Stimulated activated CD8-positive, alpha-beta memory T cell treated with anti-CD3 and anti-CD28 coated beads, Interleukin-15, amount 100 ng/mL, for 24 hours (primary cell): ENCODE data around the gene CPNE1.
"Not testable (repeated sequence)": the region's sequence is repeated elsewhere in the genome, so short reads cannot be mapped to it uniquely, and the experiment has no call there.

Experiments
- DNase-seq: peaks from one replicate; pipeline ENCODE4 v3.0.0-alpha.2; 2020; ENCODE audit warnings: low read depth

The CPNE1 gene

DNA sequence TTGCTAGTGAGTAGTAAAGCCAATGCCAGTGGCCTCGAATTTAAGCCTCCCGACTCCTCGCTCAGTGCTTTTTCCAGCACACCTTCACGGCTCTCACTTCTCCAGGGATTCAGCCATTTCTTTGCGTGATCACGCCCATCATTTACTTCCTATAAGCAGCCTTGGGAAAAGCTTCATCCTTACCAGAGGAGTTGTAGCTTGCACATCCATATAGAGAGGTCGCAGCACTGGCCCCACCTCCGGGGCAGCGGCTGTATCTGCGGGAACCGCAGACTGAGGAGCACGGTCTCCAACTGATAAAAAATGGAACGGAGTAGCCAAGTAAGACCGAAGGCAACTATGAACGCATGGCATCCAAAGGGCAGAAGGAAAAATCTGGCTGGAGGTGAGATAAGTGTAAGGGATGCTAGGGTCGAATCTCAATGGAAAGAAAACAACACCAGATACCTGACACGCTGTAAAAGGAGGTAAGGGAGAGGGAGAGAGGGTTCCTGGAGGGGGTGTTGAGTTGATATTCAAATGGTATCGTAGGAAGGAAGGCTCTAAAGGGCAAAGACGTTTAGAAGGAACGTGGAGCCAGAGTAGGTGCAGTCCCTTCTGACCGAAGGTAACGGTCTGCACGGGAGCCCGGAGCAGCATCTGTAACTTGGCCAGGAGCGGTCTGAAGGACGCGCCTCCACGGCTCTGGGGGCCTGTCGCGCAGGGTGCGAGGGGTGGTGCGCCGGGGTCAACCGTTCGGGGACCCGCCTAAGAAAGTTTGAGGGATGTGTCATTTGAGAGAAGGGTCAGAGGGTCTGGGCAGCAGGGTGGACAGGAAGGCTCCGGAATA is 33.8 kb upstream of the CPNE1 start:
- DNase-seq = no peak

DNA sequence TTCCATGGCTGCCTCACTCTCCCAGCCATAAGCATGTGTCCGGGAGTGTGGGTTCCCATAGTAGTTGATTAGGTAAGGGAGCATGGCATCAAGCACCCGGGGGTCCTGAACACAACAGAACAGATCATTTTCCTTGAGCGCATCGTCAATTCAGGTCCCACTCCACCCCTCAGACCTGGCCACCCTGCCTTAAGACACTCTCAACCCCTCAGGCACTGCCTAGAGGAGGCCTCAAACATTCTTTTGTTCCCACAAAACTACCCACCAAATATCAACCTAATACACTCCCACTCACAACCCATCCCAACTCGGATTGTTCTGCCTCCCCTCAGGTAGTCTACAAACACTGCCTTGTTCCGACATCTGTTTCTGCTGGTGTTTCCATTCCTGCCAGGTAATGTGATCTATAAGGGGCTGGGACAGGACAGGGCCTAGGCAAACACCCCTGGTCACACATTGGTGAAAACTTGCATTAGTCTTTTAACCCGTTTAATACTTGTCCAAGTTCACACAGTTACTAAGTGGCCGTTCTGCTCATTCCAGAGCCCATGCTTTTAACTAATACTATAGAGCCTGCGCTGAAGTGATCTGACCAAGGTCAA is 33.1 kb upstream of the CPNE1 start:
- no peak for DNase-seq

DNA sequence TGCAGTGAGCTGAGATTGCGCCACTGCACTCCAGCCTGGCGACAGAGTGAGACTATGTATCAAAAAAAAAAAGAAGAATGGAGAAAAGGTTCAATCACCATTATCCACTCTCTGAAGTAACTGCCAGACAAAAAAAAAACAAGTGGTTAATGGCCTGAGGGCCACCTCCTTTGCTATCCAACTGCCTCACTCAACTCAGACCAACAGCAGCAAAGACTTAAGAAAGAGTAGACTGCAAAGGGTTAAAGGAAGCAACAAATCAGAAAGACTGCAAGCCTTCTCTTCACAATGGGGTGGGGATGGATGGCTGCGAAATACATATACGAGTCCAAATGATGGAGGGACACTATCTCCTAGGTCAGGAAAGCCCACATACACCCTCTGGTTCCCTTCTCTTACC is 31.3 kb upstream of the CPNE1 start:
- no peak for DNase-seq

DNA sequence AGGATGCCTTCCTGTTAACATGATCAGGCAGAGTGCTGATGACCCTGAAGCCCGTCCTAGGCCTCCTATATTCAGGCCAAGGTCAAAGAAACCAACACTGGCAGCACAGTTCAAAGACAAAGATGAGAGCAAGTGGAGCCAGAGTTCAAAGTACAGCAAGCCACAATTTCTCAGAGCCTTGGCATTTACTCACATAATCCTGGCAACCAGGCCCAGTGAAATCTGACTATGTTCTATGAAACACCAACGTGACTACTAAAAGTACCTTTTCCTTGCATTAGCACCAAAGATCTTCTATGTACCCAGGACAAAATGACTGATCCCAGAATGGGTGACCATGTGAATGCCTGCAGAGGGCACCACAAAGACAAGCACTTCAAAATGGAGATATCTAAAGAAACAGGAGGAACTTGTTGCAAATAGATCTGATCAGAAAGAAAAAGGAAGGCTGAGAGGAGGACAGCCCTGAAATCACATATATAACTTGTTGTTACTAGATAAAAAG is 30.6 kb upstream of the CPNE1 start:
- no peak for DNase-seq

DNA sequence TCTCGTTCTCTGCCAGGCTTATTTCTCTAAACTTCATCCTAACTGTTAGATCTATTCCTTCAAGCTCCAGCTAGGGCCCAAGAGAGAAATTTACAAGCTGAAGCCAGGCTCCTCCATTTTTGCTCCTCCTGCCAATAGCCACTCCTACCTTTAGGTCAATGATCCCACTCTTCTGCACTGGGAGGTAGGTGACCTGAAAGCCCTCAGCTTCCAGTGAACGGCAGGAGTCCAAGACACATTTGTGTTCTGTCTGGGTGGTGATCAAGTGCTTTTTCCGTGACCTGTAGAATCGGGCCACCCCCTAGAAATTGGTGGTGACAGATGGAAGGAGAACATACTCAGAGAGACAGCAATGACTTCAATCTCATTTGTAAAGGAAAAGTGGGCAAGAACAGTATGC is 25.6 kb upstream of the CPNE1 start:
- no peak for DNase-seq

DNA sequence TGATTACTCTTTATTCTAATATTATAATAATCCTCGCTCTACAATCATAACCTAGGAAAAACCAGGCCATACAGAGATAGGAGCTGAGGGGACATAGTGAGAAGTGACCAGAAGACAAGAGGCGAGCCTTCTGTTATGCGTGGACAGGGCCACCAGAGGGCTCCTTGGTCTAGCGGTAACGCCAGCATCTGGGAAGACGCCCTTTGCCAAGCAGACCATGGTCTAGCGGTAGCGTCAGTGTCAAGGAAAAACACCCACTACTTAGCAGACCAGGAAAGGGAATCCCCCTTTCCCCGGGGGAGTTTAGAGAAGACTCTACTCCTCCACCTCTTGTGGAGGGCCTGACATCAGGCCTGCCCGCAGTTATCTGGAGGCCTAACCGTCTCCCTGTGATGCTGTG is 22.2 kb upstream of the CPNE1 start:
- DNase-seq = not testable (repeated sequence)

DNA sequence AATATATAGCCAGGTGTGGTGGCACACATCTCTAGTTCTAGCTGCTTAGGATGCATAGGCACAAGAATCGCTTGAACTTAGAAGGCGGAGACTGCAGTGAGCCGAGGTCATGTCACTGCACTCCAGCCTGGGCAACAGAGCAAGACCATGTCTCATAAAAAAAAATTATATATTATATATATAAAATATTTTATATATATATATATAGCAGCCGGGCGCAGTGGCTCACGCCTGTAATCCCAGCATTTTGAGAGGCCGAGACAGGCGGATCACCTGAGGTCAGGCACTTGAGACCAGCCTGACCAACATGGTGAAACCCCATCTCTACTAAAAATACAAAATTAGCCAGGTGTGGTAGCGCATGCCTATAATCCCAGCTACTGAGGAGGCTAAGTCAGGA is 20.7 kb upstream of the CPNE1 start:
- DNase-seq = not testable (repeated sequence)

DNA sequence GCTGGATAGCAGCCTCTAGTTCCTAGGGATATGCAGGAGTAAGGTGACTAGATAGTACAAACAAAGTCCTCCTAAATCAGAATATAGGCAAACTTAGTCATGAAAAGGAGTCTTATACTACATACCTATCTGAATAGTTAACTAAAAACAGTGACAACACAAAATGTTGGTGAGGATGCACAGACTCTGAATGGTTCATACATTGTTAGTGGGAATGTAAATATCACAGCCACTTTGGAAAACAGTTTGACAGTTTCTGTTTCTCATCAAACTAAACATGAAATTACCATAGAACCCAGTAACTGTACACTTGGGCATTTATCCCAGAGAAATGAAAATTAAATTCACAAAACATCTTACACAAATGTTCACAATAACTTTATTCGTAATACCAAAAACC is 17.3 kb upstream of the CPNE1 start:
- no peak for DNase-seq

DNA sequence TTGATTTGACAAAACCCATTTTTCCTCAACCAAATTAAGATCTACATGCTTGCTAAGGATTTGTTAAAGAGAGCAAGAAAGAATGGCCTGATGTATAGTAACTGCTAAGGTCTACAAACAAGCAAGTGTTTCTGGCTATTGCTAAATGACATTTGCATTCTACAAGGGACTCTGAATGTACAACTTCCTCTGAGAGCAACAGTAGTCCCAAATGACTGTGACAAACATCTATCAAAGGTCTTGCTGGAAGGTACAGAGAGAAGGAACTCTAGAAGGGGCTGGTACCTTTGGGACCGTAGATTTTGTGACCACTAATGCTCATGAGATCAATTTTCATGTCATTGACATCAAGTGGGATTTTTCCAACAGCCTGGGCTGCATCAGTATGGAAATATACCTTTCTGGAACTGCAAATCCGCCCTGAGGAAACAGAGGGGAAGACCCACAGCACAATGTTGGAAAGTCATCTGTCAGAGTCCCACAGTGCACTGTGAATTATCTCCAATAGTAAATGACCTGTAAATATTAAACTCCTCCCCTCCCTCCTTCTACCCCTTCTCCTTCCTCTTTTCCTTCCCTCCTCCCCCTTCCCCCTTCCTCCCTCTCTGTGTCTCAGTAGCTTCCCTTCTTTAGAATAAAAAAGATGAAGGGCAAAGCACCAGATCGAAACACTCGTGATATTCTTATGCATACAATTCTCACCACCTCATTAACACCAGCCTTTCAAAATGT is 15.9 kb upstream of the CPNE1 start:
- DNase-seq = no peak

DNA sequence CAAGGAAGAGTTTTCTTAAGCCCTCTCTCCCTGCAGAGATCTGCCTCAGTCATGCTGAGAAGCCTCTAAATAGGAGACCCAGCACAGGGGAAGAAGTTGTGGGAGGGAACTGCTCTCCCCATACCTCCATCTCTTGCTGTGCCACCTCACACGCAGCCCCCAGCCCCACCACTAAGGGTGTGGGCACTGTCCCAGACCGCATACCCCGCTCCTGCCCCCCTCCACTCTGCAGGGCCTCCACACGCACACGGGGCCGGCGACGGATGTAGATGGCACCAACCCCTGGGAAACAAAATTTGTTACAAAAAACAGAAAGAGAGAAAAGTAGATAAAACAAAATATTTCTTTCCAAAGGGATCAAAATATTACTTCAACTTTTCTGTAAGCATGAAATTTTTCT is 10.2 kb upstream of the CPNE1 start:
- no peak for DNase-seq

DNA sequence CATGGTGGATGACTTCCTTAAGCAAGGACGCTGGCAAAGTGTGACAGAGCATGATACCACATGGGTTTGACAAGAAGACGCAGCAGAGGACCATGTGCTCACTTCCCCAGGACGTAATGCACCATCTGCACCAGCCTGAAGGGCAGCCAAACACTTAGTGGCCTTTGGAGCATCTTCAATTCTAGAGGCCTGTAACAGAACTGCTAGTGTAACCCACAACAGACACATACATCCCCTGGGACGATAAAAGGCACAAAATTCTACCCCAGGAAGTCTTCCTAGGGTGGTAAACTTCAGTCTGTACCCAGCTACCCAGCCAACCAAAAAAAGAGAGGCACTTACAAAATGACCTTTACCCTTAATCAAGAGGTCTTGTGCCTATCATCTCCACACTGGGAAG is 9.2 kb upstream of the CPNE1 start:
- DNase-seq = no peak

DNA sequence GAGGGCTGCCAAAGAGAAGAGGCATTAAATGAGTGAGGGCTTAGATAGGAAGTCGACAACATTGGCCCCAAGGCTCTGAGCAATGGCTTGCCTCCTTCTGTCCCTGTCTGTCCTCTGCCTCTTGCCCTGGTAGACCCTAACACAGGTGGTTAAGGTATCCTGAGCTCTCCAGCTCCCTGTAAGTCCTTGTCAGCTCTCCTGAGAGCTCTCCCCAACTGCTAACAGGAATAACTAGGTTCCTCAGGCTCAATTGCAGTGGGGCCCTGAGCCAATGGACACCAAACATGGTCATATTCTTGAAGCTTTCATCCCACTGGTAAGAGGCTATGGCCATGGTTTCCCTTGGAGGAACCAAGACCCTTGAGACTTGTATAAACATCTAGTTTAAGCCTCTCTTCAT is 5.0 kb upstream of the CPNE1 start:
- no peak for DNase-seq

DNA sequence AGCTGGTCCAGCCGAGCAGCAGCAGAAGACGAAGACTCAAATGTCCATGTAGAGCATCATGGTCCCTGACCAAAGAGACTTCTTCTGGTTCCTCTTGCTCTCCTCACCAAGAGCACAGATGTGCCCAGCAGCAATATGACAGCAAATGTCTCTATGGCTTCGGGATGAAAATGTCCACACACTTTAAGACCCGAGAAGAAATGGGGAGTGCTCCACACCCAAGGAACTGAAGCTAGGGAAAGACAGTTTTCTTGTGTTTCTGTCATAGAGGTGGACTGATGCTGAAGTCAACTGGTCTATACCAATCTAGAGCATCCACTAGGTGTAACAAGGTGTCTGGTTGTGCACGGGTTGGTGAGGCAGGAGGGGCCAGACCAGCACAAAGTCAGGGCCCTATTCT is 4.5 kb upstream of the CPNE1 start:
- DNase-seq = no peak

DNA sequence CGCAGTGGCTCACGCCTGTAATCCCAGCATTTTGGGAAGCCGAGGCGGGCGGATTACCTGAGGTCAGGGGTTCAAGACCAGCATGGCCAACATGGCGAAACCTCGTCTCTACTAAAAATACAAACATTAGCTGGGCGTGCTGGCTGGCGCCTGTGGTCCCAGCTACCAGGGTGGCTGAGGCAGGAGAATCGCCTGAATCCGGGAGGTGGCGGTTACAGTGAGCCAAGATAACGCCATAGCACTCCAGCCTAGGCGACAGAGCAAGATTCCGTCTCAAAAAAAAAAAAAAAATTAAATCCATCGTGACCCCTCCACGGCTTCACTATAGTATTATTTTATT is 1.2 kb upstream of the CPNE1 start:
- no peak for DNase-seq

DNA sequence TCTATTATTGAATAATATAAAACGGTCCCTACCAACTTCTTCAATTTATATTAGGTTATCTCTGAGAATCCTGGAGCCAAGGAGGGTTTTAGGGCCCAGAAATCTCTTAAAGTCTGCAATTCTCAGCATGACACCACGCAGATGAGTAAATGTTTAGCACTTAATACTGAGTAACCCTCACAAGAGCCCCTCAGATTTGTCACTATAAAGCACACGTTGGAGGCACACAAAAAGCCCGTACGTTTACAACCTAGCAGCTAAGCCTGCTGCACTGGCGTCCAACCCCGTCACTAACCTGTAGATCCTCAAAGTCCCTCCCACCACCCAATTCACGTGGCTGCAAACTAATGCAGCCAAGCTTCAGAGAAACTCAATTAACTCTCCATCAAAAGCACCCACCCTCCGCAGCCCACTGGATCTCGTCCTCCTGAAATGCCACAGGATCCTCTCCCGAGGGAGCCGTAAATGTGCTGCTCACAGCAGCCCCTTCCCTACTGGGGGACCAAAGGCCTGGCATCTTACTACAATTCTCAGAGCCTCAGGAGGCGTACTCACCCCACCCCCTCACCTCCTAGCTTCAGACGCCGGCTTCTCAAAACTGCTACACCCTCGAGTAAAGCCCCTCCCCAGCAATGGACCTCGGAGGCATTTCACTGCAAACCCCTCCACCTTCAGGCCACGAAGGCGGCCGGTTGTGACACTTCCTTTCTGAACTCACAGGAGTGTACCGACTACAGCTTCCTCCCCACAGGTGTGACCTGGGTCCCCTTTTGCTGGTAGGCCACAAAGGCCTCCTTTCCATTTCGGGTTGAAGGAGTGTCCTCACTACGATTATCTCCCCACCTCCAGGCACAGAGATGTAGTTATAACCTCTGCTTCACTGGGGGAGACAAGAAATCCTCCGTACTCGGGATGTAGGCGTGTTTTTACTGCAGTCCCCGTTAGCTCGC is 909 bp downstream of the CPNE1 start:
- DNase-seq = peak; percentile 18

DNA sequence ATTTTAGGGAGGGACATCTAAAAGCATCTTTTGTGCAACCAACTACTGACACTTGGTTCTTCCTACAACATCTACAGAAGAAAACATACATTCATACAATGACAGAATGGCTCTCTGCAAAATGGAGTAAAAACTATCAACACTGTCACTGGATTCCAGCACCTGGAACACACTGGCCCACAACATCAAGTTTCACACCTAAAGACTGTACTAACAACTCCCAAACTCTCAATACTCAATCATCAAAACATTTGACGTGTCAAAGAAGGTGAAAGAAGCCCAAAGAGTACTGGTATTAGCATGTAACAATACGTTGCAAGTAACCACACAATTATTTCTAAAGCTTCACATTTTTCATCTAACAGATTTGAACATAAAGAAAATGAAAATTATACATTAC is 2.1 kb downstream of the CPNE1 start:
- DNase-seq = no peak

DNA sequence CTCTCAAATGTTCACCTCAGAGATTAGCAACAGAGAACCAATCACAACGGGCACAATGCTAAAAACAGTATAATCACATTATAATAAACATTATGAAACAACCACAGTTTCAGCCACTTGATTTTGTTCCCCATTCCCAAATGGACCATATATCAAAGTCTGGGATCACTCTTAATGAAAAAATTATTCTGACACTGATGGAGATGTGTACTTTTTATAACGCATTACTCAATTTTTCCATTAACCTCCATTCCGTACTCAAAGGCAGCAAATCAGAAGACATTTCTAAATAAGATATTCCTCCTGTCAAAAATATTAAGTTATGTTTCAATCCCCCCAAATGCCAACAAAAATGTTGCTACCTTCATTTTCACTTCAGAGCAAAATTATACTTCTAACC is 2.8 kb downstream of the CPNE1 start:
- DNase-seq = no peak

DNA sequence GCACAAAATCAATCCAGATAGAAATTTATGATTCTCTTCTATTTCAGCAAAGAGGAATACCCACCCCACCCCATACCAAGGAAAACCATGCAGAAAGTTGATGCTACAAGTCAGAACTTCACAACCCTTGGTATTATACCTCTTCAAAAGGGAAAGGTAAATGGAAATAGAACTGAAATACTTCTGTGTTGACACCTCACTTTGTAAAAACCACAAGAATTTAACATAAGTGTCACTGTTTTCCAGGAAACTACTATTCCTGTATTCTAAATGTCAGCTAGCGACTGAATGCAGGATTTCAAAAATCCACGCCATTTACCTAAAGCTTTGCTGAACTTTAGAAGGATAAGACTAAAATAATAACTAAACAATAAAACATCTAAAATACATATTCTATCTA is 3.6 kb downstream of the CPNE1 start:
- no peak for DNase-seq

DNA sequence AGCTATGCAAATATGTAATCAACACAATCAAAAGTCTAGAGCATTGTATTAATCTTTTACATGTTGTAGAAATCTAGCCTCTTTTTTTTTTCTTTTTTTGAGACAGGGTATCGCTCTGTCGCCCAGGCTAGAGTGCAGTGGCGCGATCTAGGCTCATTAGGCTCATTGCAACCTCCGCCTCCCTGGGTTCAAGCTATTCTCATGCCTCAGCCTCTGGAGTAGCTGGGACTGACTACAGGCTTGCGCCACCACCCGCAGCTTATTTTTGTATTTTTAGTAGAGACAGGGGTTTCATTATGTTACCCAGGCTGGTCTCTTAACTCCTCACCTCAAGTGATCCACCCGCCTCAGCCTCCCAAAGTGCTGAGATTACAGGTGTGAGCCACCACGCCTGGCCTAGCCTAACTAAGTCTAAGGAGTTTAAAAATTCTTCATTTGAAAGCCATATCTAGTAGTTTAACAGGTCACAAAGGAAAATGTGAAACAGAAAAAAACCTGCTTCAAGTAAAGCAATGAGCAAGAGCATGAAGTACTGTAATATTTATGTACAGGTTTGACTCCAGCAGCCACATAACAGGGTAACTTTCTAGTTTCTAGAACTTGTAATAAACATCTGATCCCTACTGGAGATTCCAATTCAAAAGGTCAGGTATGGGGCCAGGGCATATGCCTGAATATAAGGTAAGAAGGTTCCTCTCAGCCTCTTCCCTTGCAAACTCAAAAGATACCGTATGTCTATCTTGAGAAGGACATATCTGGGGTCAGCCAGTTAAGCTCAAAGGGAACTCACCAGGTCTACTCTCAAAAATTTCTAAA is 4.4 kb downstream of the CPNE1 start:
- DNase-seq = no peak

DNA sequence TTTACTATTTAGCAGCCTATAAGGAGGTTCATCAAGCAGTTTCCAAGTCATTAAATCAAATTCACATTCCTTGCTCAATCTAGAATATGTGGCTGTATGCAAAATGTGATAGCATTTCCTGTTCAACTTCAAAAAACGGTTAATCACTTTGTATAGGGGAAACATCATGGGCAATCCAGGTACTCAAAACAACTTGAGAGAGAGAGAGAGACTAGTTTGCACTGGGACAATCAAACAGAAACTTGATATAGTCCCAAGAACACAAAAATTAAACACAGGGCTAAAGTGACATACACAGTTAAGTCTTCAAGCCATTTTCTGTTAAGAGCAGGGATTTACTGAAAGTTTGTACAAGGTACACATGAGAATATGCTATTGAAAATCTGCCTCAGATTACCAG is 7.4 kb downstream of the CPNE1 start:
- no peak for DNase-seq

DNA sequence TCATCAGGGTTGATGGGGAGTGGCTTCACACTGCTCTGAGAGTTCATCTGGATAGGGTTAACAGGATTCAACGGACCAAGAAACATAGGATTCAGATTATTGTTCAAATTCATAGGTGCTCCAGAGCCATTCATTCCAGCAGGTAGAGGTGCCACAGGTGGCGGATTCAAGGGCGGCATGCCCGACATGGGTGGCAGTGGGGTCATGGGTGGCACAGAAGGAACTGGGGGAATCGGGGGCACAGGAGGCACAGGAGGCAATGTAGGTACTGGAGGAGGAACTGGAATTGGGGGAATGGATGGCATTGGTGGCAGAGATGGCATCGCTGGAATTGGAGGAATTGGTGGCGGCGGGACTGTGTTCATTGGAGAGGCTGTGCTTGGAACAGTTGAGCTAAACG is 10.3 kb downstream of the CPNE1 start:
- DNase-seq = no peak
